ENCODE results near the gene EVI5.

GRCh38 chr1:92653605-92654381 is 131.1 kb downstream of the EVI5 start:
- no peak for TF ChIP-seq EZH2phosphoT487 (IDR thresholded peaks at IDR 0.05; ENCODE audit: borderline replicate concordance, low read length)
- no peak for TF ChIP-seq CTCF (IDR thresholded peaks at IDR 0.05; ENCODE audit: low read depth, low read length, poor library complexity, severe bottlenecking)
